DMS153 (cell line): Measurements from ENCODE around the gene CLSTN2.
A peak's percentile ranks its signal among the peaks of the same experiment; 100 is the strongest.

ENCODE experiments used
- DNase-seq: peaks from one replicate; lab custom pipeline; 2025; lab: John Stamatoyannopoulos, UW

CLSTN2 gene

GRCh38 chr3:140187028-140187427 is 252.0 kb downstream of the CLSTN2 start:
- no peak for DNase-seq

GRCh38 chr3:140187656-140188221 is 252.8 kb downstream of the CLSTN2 start:
- no peak for DNase-seq

- no peak for DNase-seq
Observed at GRCh38 chr3:140188285-140188684, 253.3 kb downstream of the CLSTN2 start.

GRCh38 chr3:140189267-140189666 is 254.3 kb downstream of the CLSTN2 start:
- no peak for DNase-seq

- no peak for DNase-seq
Observed at GRCh38 chr3:140189976-140190375, 255.0 kb downstream of the CLSTN2 start.

GRCh38 chr3:140196970-140197369 is 262.0 kb downstream of the CLSTN2 start:
- no peak for DNase-seq

GRCh38 chr3:140198242-140198641 is 263.3 kb downstream of the CLSTN2 start:
- no peak for DNase-seq

GRCh38 chr3:140199008-140199407 is 264.0 kb downstream of the CLSTN2 start:
- DNase-seq: no peak

- DNase-seq: no peak
Observed at GRCh38 chr3:140199743-140200142, 264.8 kb downstream of the CLSTN2 start.

- DNase-seq: peak; percentile 93
Observed at GRCh38 chr3:140203510-140203909, 268.5 kb downstream of the CLSTN2 start.

GRCh38 chr3:140204271-140204984 is 269.4 kb downstream of the CLSTN2 start:
- no peak for DNase-seq

- DNase-seq: no peak
Observed at GRCh38 chr3:140205598-140205997, 270.6 kb downstream of the CLSTN2 start.

- DNase-seq: peak; percentile 69
Observed at GRCh38 chr3:140206196-140207040, 271.4 kb downstream of the CLSTN2 start.

GRCh38 chr3:140207541-140207940 is 272.6 kb downstream of the CLSTN2 start:
- DNase-seq: peak; percentile 63

- no peak for DNase-seq
Observed at GRCh38 chr3:140216249-140216648, 281.3 kb downstream of the CLSTN2 start.

- no peak for DNase-seq
Observed at GRCh38 chr3:140219291-140219690, 284.3 kb downstream of the CLSTN2 start.

GRCh38 chr3:140219923-140220452 is 285.0 kb downstream of the CLSTN2 start:
- DNase-seq: no peak

GRCh38 chr3:140223197-140223596 is 288.2 kb downstream of the CLSTN2 start:
- no peak for DNase-seq

- DNase-seq: peak; percentile 35
Observed at GRCh38 chr3:140223631-140224030, 288.6 kb downstream of the CLSTN2 start.

- DNase-seq: no peak
Observed at GRCh38 chr3:140224307-140224706, 289.3 kb downstream of the CLSTN2 start.

- DNase-seq: no peak
Observed at GRCh38 chr3:140225996-140226395, 291.0 kb downstream of the CLSTN2 start.

- DNase-seq: no peak
Observed at GRCh38 chr3:140233702-140234101, 298.7 kb downstream of the CLSTN2 start.

- no peak for DNase-seq
Observed at GRCh38 chr3:140234256-140234655, 299.3 kb downstream of the CLSTN2 start.
